Measurements from ENCODE around the gene ABTB2. TPM values are rescaled to one million over a fixed set of nuclear protein-coding genes. Genes with fewer than 3 reads are reported as not detected.
A peak's percentile ranks its signal among the peaks of the same experiment; 100 is the strongest.

ABTB2 gene
- total and polyA plus RNA-seq, 2 experiments from 2014 or later, result 8.7 to 9.9 TPM

DNA sequence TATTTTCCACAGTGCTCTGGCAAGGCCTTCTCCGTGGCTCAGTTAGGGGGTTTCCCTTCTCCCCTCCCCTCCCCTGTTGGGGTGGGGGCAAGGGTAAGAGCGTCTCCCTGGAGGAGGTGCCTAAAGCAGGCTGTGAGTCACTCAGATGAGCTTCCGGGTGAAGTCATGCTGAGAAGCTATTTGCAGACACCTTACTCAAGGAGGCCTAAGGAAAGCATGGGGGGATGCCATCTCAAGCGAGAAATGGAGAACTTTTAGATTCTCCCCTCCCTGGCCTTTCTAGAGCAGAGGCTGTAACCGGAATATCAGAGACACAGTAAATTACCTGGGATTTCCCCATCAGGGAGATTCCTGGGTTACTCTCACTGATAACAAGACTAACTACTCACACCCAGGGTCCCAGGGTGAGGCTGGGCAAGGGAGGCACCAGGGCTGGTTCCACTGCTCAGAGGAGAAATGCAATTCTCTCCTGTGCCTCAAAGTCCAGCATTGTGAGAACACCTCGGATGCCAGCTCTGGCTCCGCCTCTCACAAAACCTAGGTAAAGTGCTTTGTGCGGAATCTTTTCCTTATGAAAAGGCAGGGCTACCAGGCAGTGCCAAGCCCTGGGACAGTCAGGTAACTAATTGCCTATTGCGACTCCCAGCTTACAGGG, 123.6 kb downstream of the ABTB2 start:
- TF ChIP-seq EZH2phosphoT487 (IDR thresholded peaks at IDR 0.05; ENCODE audit: insufficient read depth, low read depth) (no peak), EZH2 (IDR thresholded peaks at IDR 0.05; ENCODE audit: insufficient read depth, poor library complexity, severe bottlenecking) (no peak)
- H3F3A ChIP-seq (ENCODE audit: insufficient read depth), result no peaks in the 10 kb centered on the region
- no peaks in the 10 kb centered on the region for H3K9me3 ChIP-seq (ENCODE audit: low read depth)
- H3K79me2 ChIP-seq (ENCODE audit: insufficient read depth), result peaks cover 6% of the 10 kb centered on the region
- H3K4me3 ChIP-seq, result no peak overlapping the region
- no peaks in the 10 kb centered on the region for H4K20me1 ChIP-seq (ENCODE audit: insufficient read depth)
- H3K9ac ChIP-seq, result no peak overlapping the region
- in situ Hi-C loops (cut with MboI), result no loop called here
- DNase-seq, result peak; percentile 73
- no peak overlapping the region for H2AFZ ChIP-seq
- 68 to 73% methylated on average over 8 to 9 of the region's 9 CpGs for WGBS, 2 experiments (ENCODE audit: low coverage in 1 of 2, low lambda C conversion rate in 2 of 2, missing lambda C conversion rate in 2 of 2)
- H3K27ac ChIP-seq, result no peak overlapping the region
- no peaks in the 10 kb centered on the region for H3K9me2 ChIP-seq (ENCODE audit: insufficient read depth)
- H3K4me1 ChIP-seq (ENCODE audit: insufficient read depth), result peaks cover 19% of the 10 kb centered on the region
- H3K27me3 ChIP-seq (replicated peaks; ENCODE audit: insufficient read depth), result no peaks in the 10 kb centered on the region
- no peaks in the 10 kb centered on the region for H3K36me3 ChIP-seq (ENCODE audit: low read depth)
- H3K4me2 ChIP-seq (ENCODE audit: unreplicated experiment), result peak overlapping the region; percentile 61

DNA sequence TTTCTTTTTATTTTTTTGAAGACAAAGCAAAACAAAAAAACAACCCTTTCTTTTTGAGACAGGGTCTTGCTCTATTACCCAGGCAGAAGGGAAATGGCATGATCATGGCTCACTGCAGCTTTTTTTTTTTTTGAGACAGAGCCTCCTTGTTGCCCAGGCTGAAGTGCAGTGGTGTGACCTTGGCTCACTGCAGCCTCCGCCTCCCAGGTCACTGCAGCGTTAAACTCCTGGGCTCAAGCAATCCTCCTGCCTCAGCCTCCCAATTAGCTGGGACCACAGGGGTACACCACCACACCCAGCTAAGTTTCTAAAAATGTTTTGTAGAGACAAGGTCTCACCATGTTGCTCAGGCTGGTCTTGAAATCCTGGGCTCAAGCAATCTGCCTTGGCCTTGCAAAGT, 124.6 kb downstream of the ABTB2 start:
- Histone ChIP-seq H3K79me2 (ENCODE audit: insufficient read depth) (peaks cover 3% of the 10 kb centered on the region), H3K36me3 (ENCODE audit: low read depth) (no peaks in the 10 kb centered on the region), H2AFZ (no peak overlapping the region), H3F3A (ENCODE audit: insufficient read depth) (no peaks in the 10 kb centered on the region), H3K9ac (no peak overlapping the region), H3K27ac (no peak overlapping the region), H3K4me1 (ENCODE audit: insufficient read depth) (peaks cover 11% of the 10 kb centered on the region), H4K20me1 (ENCODE audit: insufficient read depth) (no peaks in the 10 kb centered on the region), H3K27me3 (replicated peaks; ENCODE audit: insufficient read depth) (no peaks in the 10 kb centered on the region), H3K4me3 (no peak overlapping the region), H3K9me2 (ENCODE audit: insufficient read depth) (no peaks in the 10 kb centered on the region), H3K9me3 (ENCODE audit: low read depth) (no peaks in the 10 kb centered on the region), H3K4me2 (ENCODE audit: unreplicated experiment) (no peak overlapping the region)
- no peak for TF ChIP-seq EZH2phosphoT487 (IDR thresholded peaks at IDR 0.05; ENCODE audit: insufficient read depth, low read depth)
- no peak for TF ChIP-seq EZH2 (IDR thresholded peaks at IDR 0.05; ENCODE audit: insufficient read depth, poor library complexity, severe bottlenecking)
- no peak for DNase-seq
- 90 to 95% methylated on average over 2 of the region's 2 CpGs for WGBS, 2 experiments (ENCODE audit: low coverage in 1 of 2, low lambda C conversion rate in 2 of 2, missing lambda C conversion rate in 2 of 2)
- in situ Hi-C loops (cut with MboI), result no loop called here

DNA sequence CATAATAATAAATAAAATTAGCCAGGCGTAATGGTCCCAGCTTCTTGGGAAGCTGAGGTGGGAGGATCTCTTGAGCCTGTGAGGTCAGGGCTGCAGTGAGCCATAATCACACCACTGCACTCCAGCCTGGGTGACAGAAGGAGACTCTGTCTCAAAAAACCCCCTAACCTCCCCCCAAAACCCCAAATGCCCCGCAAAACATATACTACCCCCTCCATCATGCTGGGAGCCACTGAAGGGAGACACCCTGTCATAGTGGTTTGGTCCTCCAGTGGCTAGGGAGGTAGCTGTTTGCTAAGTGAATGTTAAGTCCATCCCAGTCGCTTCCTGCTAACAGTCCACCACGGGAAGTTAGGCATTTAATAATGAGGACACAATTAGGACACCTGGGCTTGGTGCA, 125.0 kb downstream of the ABTB2 start:
- H2AFZ ChIP-seq, result no peak overlapping the region
- peaks cover 3% of the 10 kb centered on the region for H3K79me2 ChIP-seq (ENCODE audit: insufficient read depth)
- no peaks in the 10 kb centered on the region for H3K27me3 ChIP-seq (replicated peaks; ENCODE audit: insufficient read depth)
- in situ Hi-C loops (cut with MboI), result no loop called here
- no peaks in the 10 kb centered on the region for H3K9me3 ChIP-seq (ENCODE audit: low read depth)
- no peak overlapping the region for H3K27ac ChIP-seq
- no peaks in the 10 kb centered on the region for H3F3A ChIP-seq (ENCODE audit: insufficient read depth)
- no peaks in the 10 kb centered on the region for H3K9me2 ChIP-seq (ENCODE audit: insufficient read depth)
- WGBS, 2 experiments (ENCODE audit: low coverage in 1 of 2, low lambda C conversion rate in 2 of 2, missing lambda C conversion rate in 2 of 2), result 95 to 99% methylated on average over 4 of the region's 4 CpGs
- H3K4me1 ChIP-seq (ENCODE audit: insufficient read depth), result peaks cover 9% of the 10 kb centered on the region
- H3K36me3 ChIP-seq (ENCODE audit: low read depth), result no peaks in the 10 kb centered on the region
- H3K4me2 ChIP-seq (ENCODE audit: unreplicated experiment), result no peak overlapping the region
- H3K4me3 ChIP-seq, result no peak overlapping the region
- no peak for DNase-seq
- no peak overlapping the region for H3K9ac ChIP-seq
- TF ChIP-seq EZH2 (IDR thresholded peaks at IDR 0.05; ENCODE audit: insufficient read depth, poor library complexity, severe bottlenecking) (no peak), EZH2phosphoT487 (IDR thresholded peaks at IDR 0.05; ENCODE audit: insufficient read depth, low read depth) (no peak)
- no peaks in the 10 kb centered on the region for H4K20me1 ChIP-seq (ENCODE audit: insufficient read depth)

DNA sequence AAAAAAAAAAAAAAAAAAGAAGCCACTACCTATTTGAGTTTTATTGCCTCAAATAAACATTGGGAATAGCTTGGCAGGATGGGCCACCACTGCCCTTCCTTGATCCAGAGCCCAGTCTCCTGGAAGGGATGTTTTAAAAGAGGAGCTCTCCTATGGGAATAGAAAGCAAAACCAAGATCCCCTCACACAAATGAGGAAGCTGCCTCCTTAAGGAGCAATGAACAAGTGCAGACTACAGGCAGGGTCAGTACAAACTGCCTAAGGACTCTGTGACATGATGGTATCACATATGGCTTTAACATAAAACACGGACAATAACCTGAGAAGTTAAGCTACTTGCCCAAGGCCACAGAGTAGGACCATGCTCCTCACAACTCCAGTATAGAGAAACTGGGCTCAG, 131.6 kb downstream of the ABTB2 start:
- Histone ChIP-seq H3K9me3 (ENCODE audit: low read depth) (no peaks in the 10 kb centered on the region), H3K4me3 (no peak overlapping the region), H3K9me2 (ENCODE audit: insufficient read depth) (no peaks in the 10 kb centered on the region), H3K79me2 (ENCODE audit: insufficient read depth) (peaks cover 5% of the 10 kb centered on the region), H3K4me2 (ENCODE audit: unreplicated experiment) (no peak overlapping the region), H3K36me3 (ENCODE audit: low read depth) (no peaks in the 10 kb centered on the region), H2AFZ (no peak overlapping the region), H3K27me3 (replicated peaks; ENCODE audit: insufficient read depth) (no peaks in the 10 kb centered on the region), H3K9ac (no peak overlapping the region), H3F3A (ENCODE audit: insufficient read depth) (0 out of 2 replicates have a peak, but pooled peaks cover 20% of the 10 kb centered on the region), H4K20me1 (ENCODE audit: insufficient read depth) (0 out of 2 replicates have a peak, but pooled peaks cover 3% of the 10 kb centered on the region), H3K4me1 (ENCODE audit: insufficient read depth) (peaks cover 18% of the 10 kb centered on the region), H3K27ac (no peak overlapping the region)
- in situ Hi-C loops (cut with MboI), result no loop called here
- no peak for DNase-seq
- TF ChIP-seq EZH2 (IDR thresholded peaks at IDR 0.05; ENCODE audit: insufficient read depth, poor library complexity, severe bottlenecking) (no peak), EZH2phosphoT487 (IDR thresholded peaks at IDR 0.05; ENCODE audit: insufficient read depth, low read depth) (no peak)
- 100% methylated on average over 1 of the region's 1 CpG for WGBS, 2 experiments (ENCODE audit: low coverage in 1 of 2, low lambda C conversion rate in 2 of 2, missing lambda C conversion rate in 2 of 2)

All from GM23248 (cell line).